Trophoblast cell (in vitro differentiated cells and primary cell): ENCODE measurements around the gene FANCE.
A peak's percentile ranks its signal among the peaks of the same experiment; 100 is the strongest.

Source experiments
- DNase-seq, 2 donors: peaks; one replicate each; pipeline ENCODE4 v3.0.0-alpha.2; 2016
- H2AFZ ChIP-seq: 2 replicates; pipeline ENCODE4 v1.6.1; 2013; ENCODE audit warnings: low read length, moderate library complexity, mild to moderate bottlenecking; ENCODE audit not compliant: insufficient read depth, poor library complexity
- H2AK5ac ChIP-seq: 2 replicates; pipeline ENCODE4 v1.6.1; 2013; ENCODE audit warnings: mild to moderate bottlenecking, low read length
- H2BK120ac ChIP-seq: 2 replicates; pipeline ENCODE4 v1.6.1; 2013; ENCODE audit warnings: low read length, mild to moderate bottlenecking, moderate library complexity; ENCODE audit not compliant: insufficient read depth, poor library complexity
- H2BK12ac ChIP-seq: 2 replicates; pipeline ENCODE4 v1.6.1; 2013; ENCODE audit warnings: mild to moderate bottlenecking, low read length, moderate library complexity
- H2BK5ac ChIP-seq: 2 replicates; pipeline ENCODE4 v1.6.1; 2013; ENCODE audit warnings: low read length, low read depth, moderate library complexity, mild to moderate bottlenecking; ENCODE audit not compliant: poor library complexity
- H3K14ac ChIP-seq: 2 replicates; pipeline ENCODE4 v1.6.1; 2013; ENCODE audit warnings: mild to moderate bottlenecking, low read length
- H3K18ac ChIP-seq: 2 replicates; pipeline ENCODE4 v1.6.1; 2013; ENCODE audit warnings: mild to moderate bottlenecking, low read length
- H3K23ac ChIP-seq: 2 replicates; pipeline ENCODE4 v1.6.1; 2013; ENCODE audit warnings: low read length
- H3K27ac ChIP-seq: 2 replicates; pipeline ENCODE4 v1.5.1; 2013; ENCODE audit warnings: low read depth, mild to moderate bottlenecking, inconsistent platforms, low read length, moderate library complexity
- H3K27me3 ChIP-seq: 2 replicates; pipeline ENCODE4 v1.6.1; 2013; ENCODE audit warnings: inconsistent platforms, mild to moderate bottlenecking, low read length, moderate library complexity; ENCODE audit not compliant: insufficient read depth
- H3K36me3 ChIP-seq, 2 experiments: 1 replicate in 1 of 2; 2 replicates in 1 of 2; pipeline ENCODE4 v1.6.1; 2013; ENCODE audit warnings: low read length in 2 of 2, mild to moderate bottlenecking in 2 of 2, moderate library complexity in 1 of 2; ENCODE audit not compliant: insufficient read depth in 2 of 2, control insufficient read depth in 1 of 2
- H3K4ac ChIP-seq: 2 replicates; pipeline ENCODE4 v1.6.1; 2013; ENCODE audit warnings: low read depth, mild to moderate bottlenecking, low read length, moderate library complexity
- H3K4me1 ChIP-seq, 2 experiments: 1 replicate in 1 of 2; 2 replicates in 1 of 2; pipeline ENCODE4 v1.6.1; 2013; ENCODE audit warnings: low read length in 2 of 2, mild to moderate bottlenecking in 2 of 2, moderate library complexity in 1 of 2; ENCODE audit not compliant: insufficient read depth in 2 of 2, control insufficient read depth in 1 of 2
- H3K4me2 ChIP-seq: 2 replicates; pipeline ENCODE4 v1.6.1; 2013; ENCODE audit warnings: inconsistent platforms, mild to moderate bottlenecking, low read length, moderate library complexity
- H3K4me3 ChIP-seq: 2 replicates; pipeline ENCODE4 v1.5.1; 2013; ENCODE audit warnings: mild to moderate bottlenecking, low read depth, low read length, inconsistent platforms
- H3K79me1 ChIP-seq: one replicate; pipeline ENCODE4 v1.6.1; 2013; ENCODE audit warnings: low read length
- H3K79me2 ChIP-seq: 2 replicates; pipeline ENCODE4 v1.6.1; 2013; ENCODE audit warnings: low read length, mild to moderate bottlenecking; ENCODE audit not compliant: control insufficient read depth, insufficient read depth, poor library complexity
- H3K9ac ChIP-seq: 2 replicates; pipeline ENCODE4 v1.6.1; 2013; ENCODE audit warnings: mild to moderate bottlenecking, low read length
- H3K9me3 ChIP-seq: 2 replicates; pipeline ENCODE4 v1.6.1; 2013; ENCODE audit warnings: low read depth, mild to moderate bottlenecking, control low read depth, inconsistent platforms, low read length; ENCODE audit not compliant: insufficient read depth
- H4K12ac ChIP-seq: 2 replicates; pipeline ENCODE4 v1.6.1; 2013; ENCODE audit warnings: low read depth, mild to moderate bottlenecking, low read length, moderate library complexity
- H4K8ac ChIP-seq: 2 replicates; pipeline ENCODE4 v1.6.1; 2013; ENCODE audit warnings: low read depth, mild to moderate bottlenecking, low read length, moderate library complexity
- H4K91ac ChIP-seq: one replicate; pipeline ENCODE4 v1.6.1; 2013; ENCODE audit warnings: low read depth, mild to moderate bottlenecking, low read length, moderate library complexity
- WGBS: extraction: QIAGEN DNeasy Blood & Tissue Kit; methylation state at CpG from one replicate; pipeline ENCODE4 v1.1.7; 2013; ENCODE audit warnings: missing lambda C conversion rate; ENCODE audit not compliant: insufficient read length, insufficient coverage; ENCODE audit errors: extremely low coverage; 5-methylcytosine and 5-hydroxymethylcytosine counted together

The FANCE gene

DNA sequence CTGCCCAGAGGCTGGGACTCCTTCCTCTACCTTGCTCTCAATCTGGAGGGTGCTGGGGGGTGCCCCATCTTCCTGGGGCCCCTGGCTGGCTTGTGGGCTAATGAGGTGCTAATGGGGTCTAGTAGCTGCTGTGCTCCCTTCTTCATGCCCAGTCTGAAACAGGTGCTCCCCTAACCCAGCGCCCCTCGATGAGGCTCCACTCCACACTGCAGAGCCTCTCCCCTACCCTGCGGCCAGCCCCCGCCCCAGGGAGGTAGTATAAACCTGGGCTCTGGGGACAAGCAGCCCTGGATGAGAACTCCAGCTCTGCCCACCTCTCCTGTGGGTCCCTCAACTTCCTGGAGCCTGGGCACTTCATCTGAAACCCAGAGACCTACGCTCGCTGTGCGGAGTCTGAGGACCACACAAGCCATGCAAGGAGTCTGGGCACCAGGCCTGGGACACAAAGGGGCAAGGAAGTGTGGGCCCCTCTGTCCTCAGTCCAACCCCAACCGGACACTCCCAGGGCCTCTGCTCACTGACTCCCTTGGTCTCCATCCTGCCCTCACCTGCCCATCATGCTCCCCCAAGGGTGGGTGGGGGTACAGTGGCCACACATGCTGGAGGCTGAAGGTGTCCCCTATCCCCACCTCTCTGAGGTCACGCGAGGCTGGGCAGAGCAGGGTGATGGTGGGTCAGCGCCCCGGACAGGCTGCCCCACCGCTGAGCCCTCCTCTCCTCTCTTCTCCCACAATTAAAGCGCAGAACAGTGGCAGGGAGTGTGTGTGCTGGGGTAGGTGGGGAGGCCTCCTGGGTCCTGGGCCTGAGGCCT is 22.2 kb downstream of the FANCE start:
- no peak overlapping the region for H2BK12ac ChIP-seq
- no peak overlapping the region for H2AK5ac ChIP-seq
- peak overlapping the region; percentile 16 for H4K8ac ChIP-seq
- peak overlapping the region; percentile 13 for H2BK5ac ChIP-seq
- H3K23ac ChIP-seq, result no peak overlapping the region
- H2AFZ ChIP-seq, result no peak overlapping the region
- no peak overlapping the region for H3K14ac ChIP-seq
- H3K79me2 ChIP-seq, result peaks cover 6% of the 10 kb centered on the region
- H3K9me3 ChIP-seq, result peaks cover 2% of the 10 kb centered on the region
- H3K27me3 ChIP-seq, result no peaks in the 10 kb centered on the region
- H4K12ac ChIP-seq, result no peak overlapping the region
- peaks cover 77 to 80% of the 10 kb centered on the region in 2 experiments for H3K36me3 ChIP-seq
- H3K79me1 ChIP-seq, result peaks cover 3% of the 10 kb centered on the region
- no CpG with 5 or more reads among the region's 14 CpGs for WGBS
- H3K18ac ChIP-seq, result no peak overlapping the region
- no peak overlapping the region for H4K91ac ChIP-seq
- H3K9ac ChIP-seq, result no peak overlapping the region
- peaks cover 6 to 14% of the 10 kb centered on the region in 2 experiments for H3K4me1 ChIP-seq
- H3K4ac ChIP-seq, result no peak overlapping the region
- no peak overlapping the region for H3K4me2 ChIP-seq
- H3K27ac ChIP-seq, result no peak overlapping the region
- no peak overlapping the region for H2BK120ac ChIP-seq
- no peak for DNase-seq
- no peak overlapping the region for H3K4me3 ChIP-seq

DNA sequence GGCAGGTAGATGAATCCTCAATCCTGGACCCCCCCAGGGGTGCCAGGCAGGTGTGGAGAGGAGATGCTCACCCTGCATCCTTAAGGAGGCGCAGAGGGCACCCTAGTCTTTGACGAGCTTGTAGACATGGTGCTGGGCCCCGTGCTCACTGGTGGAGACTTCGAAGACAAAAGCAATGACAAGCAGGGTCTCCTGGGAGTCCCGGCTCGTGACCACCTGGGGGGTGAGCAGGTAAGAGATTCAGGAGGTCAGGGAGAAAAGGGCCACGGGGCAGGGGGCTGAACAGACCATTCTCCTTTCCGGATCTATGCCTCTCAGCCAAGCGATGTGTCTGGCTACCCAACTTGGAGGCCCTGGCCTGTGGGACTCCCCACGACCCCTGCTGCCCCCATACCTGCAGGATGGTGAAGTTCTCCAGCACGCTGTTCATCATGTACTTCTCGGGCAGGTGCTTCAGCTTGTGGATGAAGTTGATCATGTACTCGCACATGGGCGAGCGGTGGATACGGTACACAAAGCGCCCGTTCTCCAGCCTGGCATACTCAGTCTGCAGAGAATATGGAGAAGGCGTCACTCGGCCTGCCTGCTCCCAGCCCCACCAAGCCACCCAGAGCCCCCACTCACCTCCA is 22.9 kb downstream of the FANCE start:
- Histone ChIP-seq H3K79me1 (peaks cover 3% of the 10 kb centered on the region), H2BK5ac (no peak overlapping the region), H2BK120ac (no peak overlapping the region), H3K18ac (no peak overlapping the region), H4K8ac (no peak overlapping the region), H3K79me2 (no peaks in the 10 kb centered on the region), H2AFZ (no peak overlapping the region), H3K4ac (no peak overlapping the region), H3K4me3 (no peak overlapping the region), H2AK5ac (no peak overlapping the region), H4K91ac (no peak overlapping the region), H3K9me3 (peaks cover 2% of the 10 kb centered on the region), H3K14ac (no peak overlapping the region), H3K36me3 (peaks cover 78 to 80% of the 10 kb centered on the region in 2 experiments), H2BK12ac (no peak overlapping the region), H3K27ac (no peak overlapping the region), H4K12ac (no peak overlapping the region), H3K9ac (no peak overlapping the region), H3K4me1 (peaks cover 6 to 10% of the 10 kb centered on the region in 2 experiments), H3K4me2 (no peak overlapping the region), H3K23ac (no peak overlapping the region), H3K27me3 (no peaks in the 10 kb centered on the region)
- no peak for DNase-seq
- no CpG with 5 or more reads among the region's 20 CpGs for WGBS

DNA sequence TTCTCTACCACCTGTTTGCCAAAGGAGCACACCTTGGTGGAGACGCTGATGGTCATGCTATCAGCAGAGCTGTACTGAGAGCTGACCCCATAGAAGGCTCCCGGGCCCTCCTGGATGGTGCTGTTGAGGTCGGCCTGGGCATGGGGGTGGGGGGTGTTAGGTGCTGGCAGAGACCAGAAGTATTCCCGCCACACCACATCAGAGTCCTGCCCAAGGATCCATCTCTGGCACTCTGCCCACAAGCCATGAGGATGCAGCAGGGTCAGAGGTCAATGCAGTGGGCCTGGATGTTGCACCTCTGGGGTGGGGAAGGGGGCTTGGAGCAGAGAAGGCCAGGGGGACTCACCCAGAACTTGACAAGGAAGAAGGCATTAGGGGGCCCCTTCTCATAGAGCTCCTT is 23.4 kb downstream of the FANCE start:
- no peak overlapping the region for H4K91ac ChIP-seq

DNA sequence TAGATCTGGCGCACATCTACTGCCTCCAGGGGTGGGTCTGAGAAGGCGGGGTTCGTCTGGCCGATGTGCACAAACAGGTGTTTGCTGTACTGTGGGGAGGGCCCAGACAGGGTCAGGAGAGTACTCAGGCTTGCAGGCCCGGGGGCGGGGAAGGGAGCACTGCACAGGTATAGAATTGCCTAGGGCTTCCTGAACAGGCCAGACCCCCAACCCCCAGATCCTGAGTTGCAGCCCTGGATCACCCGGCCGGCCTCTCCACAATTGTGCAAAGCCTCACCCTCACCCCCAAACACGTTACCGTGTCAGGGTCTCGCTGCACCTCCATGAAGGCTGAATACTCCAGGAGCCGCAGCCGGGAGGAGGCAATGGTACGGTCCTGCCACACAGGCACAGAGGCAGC is 23.9 kb downstream of the FANCE start:
- Histone ChIP-seq H3K4me1 (peaks cover 4% of the 10 kb centered on the region in 2 experiments), H3K9me3 (peaks cover 2% of the 10 kb centered on the region), H3K9ac (no peak overlapping the region), H3K4me2 (no peak overlapping the region), H3K23ac (no peak overlapping the region), H4K91ac (no peak overlapping the region), H4K8ac (no peak overlapping the region), H4K12ac (no peak overlapping the region), H3K27me3 (no peaks in the 10 kb centered on the region), H3K4me3 (no peak overlapping the region), H3K27ac (no peak overlapping the region), H3K18ac (peak overlapping the region; percentile 11), H3K79me2 (no peaks in the 10 kb centered on the region), H2BK5ac (no peak overlapping the region), H2AFZ (no peak overlapping the region), H3K36me3 (peaks cover 81 to 86% of the 10 kb centered on the region in 2 experiments), H2BK120ac (no peak overlapping the region), H2AK5ac (no peak overlapping the region), H2BK12ac (no peak overlapping the region), H3K79me1 (peaks cover 3% of the 10 kb centered on the region), H3K14ac (no peak overlapping the region), H3K4ac (no peak overlapping the region)
- DNase-seq, result no peak
- WGBS, result no CpG with 5 or more reads among the region's 14 CpGs

More for the DNA sequence above, 23.4 kb downstream of the FANCE start:
- H3K4me1 ChIP-seq, result peaks cover 6 to 7% of the 10 kb centered on the region in 2 experiments
- no CpG with 5 or more reads among the region's 4 CpGs for WGBS
- H2BK120ac ChIP-seq, result no peak overlapping the region
- H3K27ac ChIP-seq, result no peak overlapping the region
- H3K9ac ChIP-seq, result no peak overlapping the region
- H2AFZ ChIP-seq, result no peak overlapping the region
- no peak overlapping the region for H3K14ac ChIP-seq
- peaks cover 78 to 82% of the 10 kb centered on the region in 2 experiments for H3K36me3 ChIP-seq
- H3K4me2 ChIP-seq, result no peak overlapping the region
- H3K23ac ChIP-seq, result no peak overlapping the region
- DNase-seq, result no peak
- no peak overlapping the region for H3K4ac ChIP-seq
- no peak overlapping the region for H3K18ac ChIP-seq
- no peak overlapping the region for H2BK12ac ChIP-seq
- H3K27me3 ChIP-seq, result no peaks in the 10 kb centered on the region
- no peak overlapping the region for H2BK5ac ChIP-seq
- no peaks in the 10 kb centered on the region for H3K79me2 ChIP-seq
- no peak overlapping the region for H4K12ac ChIP-seq
- H2AK5ac ChIP-seq, result no peak overlapping the region
- no peak overlapping the region for H3K4me3 ChIP-seq
- H3K9me3 ChIP-seq, result peaks cover 2% of the 10 kb centered on the region
- no peak overlapping the region for H4K8ac ChIP-seq
- peaks cover 3% of the 10 kb centered on the region for H3K79me1 ChIP-seq
